H1 (cell line): ENCODE data around the gene NPHS2. TPM values are rescaled to one million over a fixed set of nuclear protein-coding genes. Genes with fewer than 3 reads are reported as not detected.

ENCODE experiments used
- CTCF ChIA-PET: fragments of 300-600 bp; sonication (Branson Sonifier 250); formaldehyde crosslinking; loops from one replicate; lab custom pipeline; 2021; ENCODE audit not compliant: partially characterized antibody; lab: Charles Lee
- POLR2A ChIA-PET: fragments of 300-600 bp; sonication (Branson Sonifier 250); formaldehyde crosslinking; loops from one replicate; lab custom pipeline; 2021; ENCODE audit warnings: inconsistent platforms; ENCODE audit not compliant: partially characterized antibody; lab: Charles Lee
- DNase-seq, 2 experiments: peaks; one replicate each; pipeline versions ENCODE4 v3.0.0 to v3.0.0-alpha.2; 2010 to 2022; ENCODE audit warnings: low spot score in 2 of 2, low read depth in 1 of 2, mixed read lengths in 1 of 2
- FAIRE-seq: peaks from 2 replicates; lab custom pipeline; 2011; peaks lifted over from hg19 to GRCh38; lab: Jason Lieb, UNC
- H2AFZ ChIP-seq: 2 replicates; pipeline ENCODE4 v1.8.1; 2012; ENCODE audit warnings: low read length, inconsistent platforms
- H2AK5ac ChIP-seq: 2 replicates; pipeline ENCODE4 v1.6.1; 2013; ENCODE audit warnings: low read depth, low read length
- H2BK120ac ChIP-seq: replicated peaks from 2 replicates; pipeline ENCODE3; 2013; ENCODE audit warnings: low read depth, low read length, inconsistent platforms
- H2BK12ac ChIP-seq: 2 replicates; pipeline ENCODE4 v1.6.1; 2013; ENCODE audit warnings: low read depth, low read length
- H2BK15ac ChIP-seq: 2 replicates; pipeline ENCODE4 v1.6.1; 2013; ENCODE audit warnings: low read length
- H2BK20ac ChIP-seq: 2 replicates; pipeline ENCODE4 v1.6.1; 2013; ENCODE audit warnings: low read length
- H2BK5ac ChIP-seq: 2 replicates; pipeline ENCODE4 v1.6.1; 2013; ENCODE audit warnings: low read depth, low read length
- H3K14ac ChIP-seq: 2 replicates; pipeline ENCODE4 v1.6.1; 2013; ENCODE audit warnings: inconsistent platforms; ENCODE audit not compliant: insufficient read length
- H3K18ac ChIP-seq: 2 replicates; pipeline ENCODE4 v1.6.1; 2013; ENCODE audit warnings: low read length; ENCODE audit errors: extremely low read depth
- H3K23ac ChIP-seq: 2 replicates; pipeline ENCODE4 v1.6.1; 2013; ENCODE audit warnings: inconsistent platforms; ENCODE audit not compliant: insufficient read length
- H3K23me2 ChIP-seq: 2 replicates; pipeline ENCODE4 v1.6.1; 2013; ENCODE audit warnings: low read depth, low read length
- H3K27ac ChIP-seq: 2 replicates; pipeline ENCODE4 v1.6.1; 2011; ENCODE audit warnings: low read depth, low read length, inconsistent platforms
- H3K27me3 ChIP-seq, 4 experiments: replicated peaks in 1 of 4; 1 replicate in 1 of 4; 2 replicates in 3 of 4; pipeline versions ENCODE4 v1.6.1 to v1.8.1; 2011 to 2013; ENCODE audit warnings: low read length in 3 of 4, mild to moderate bottlenecking in 3 of 4, inconsistent platforms in 2 of 4, mixed read lengths in 2 of 4, moderate library complexity in 1 of 4; ENCODE audit not compliant: control insufficient read depth in 3 of 4, insufficient read depth in 3 of 4; ENCODE audit errors: extremely low read depth in 1 of 4
- H3K36me3 ChIP-seq, 4 experiments: 2 replicates each; pipeline versions ENCODE4 v1.6.1 to v1.8.1; 2011 to 2013; ENCODE audit warnings: mild to moderate bottlenecking in 4 of 4, low read length in 3 of 4, moderate library complexity in 2 of 4, control low read depth in 1 of 4, inconsistent platforms in 1 of 4; ENCODE audit not compliant: insufficient read depth in 4 of 4, control insufficient read depth in 2 of 4
- H3K4ac ChIP-seq: replicated peaks from 2 replicates; pipeline ENCODE3; 2013; ENCODE audit warnings: low read length, low read depth, mixed read lengths, inconsistent platforms; ENCODE audit not compliant: insufficient read length
- H3K4me1 ChIP-seq, 4 experiments: replicated peaks in 1 of 4; 1 replicate in 1 of 4; 2 replicates in 3 of 4; pipeline versions ENCODE4 v1.6.1 to v1.8.1; 2011 to 2013; ENCODE audit warnings: low read length in 3 of 4, inconsistent platforms in 2 of 4, mixed read lengths in 1 of 4; ENCODE audit not compliant: insufficient read depth in 4 of 4, control insufficient read depth in 3 of 4
- H3K4me2 ChIP-seq, 2 experiments: 2 replicates each; pipeline versions ENCODE4 v1.6.1 to v1.8.1; 2011 to 2013; ENCODE audit warnings: low read depth in 2 of 2, low read length in 2 of 2, control low read depth in 1 of 2, inconsistent platforms in 1 of 2, mild to moderate bottlenecking in 1 of 2; ENCODE audit not compliant: insufficient read depth in 1 of 2
- H3K4me3 ChIP-seq, 4 experiments: fragments of 200-600, 300-600 bp in 1 of 4; sonication (generic), shearing (Covaris generic), sonication (Bioruptor Twin) in 1 of 4; 2 replicates each; pipeline versions ENCODE4 v1.5.1 to v1.8.1; 2011 to 2016; ENCODE audit warnings: low read length in 4 of 4, low read depth in 3 of 4, control low read depth in 2 of 4, inconsistent platforms in 2 of 4, mild to moderate bottlenecking in 2 of 4, mixed read lengths in 1 of 4, moderate library complexity in 1 of 4; ENCODE audit not compliant: insufficient read depth in 2 of 4; ENCODE audit errors: extremely low read depth in 1 of 4
- H3K56ac ChIP-seq: replicated peaks from 2 replicates; pipeline ENCODE3; 2013; ENCODE audit warnings: low read depth, mild to moderate bottlenecking, mixed read lengths, low read length, inconsistent platforms; ENCODE audit not compliant: insufficient read length
- H3K79me1 ChIP-seq: 2 replicates; pipeline ENCODE4 v1.6.1; 2013; ENCODE audit warnings: low read depth, low read length, control low read depth
- H3K79me2 ChIP-seq, 2 experiments: 2 replicates each; pipeline versions ENCODE4 v1.6.1 to v1.8.1; 2012 to 2013; ENCODE audit warnings: low read length in 2 of 2, mild to moderate bottlenecking in 2 of 2, inconsistent platforms in 1 of 2; ENCODE audit not compliant: insufficient read depth in 2 of 2, control insufficient read depth in 1 of 2
- H3K9ac ChIP-seq, 4 experiments: replicated peaks in 1 of 4; 1 replicate in 1 of 4; 2 replicates in 3 of 4; pipeline versions ENCODE4 v1.6.1 to v1.8.1; 2011 to 2013; ENCODE audit warnings: low read depth in 3 of 4, low read length in 3 of 4, control low read depth in 2 of 4, mild to moderate bottlenecking in 2 of 4, moderate library complexity in 2 of 4, inconsistent platforms in 1 of 4; ENCODE audit errors: extremely low read depth in 1 of 4
- H3K9me3 ChIP-seq, 2 experiments: 2 replicates each; pipeline versions ENCODE4 v1.6.1 to v1.8.1; 2012 to 2013; ENCODE audit warnings: mild to moderate bottlenecking in 2 of 2, moderate library complexity in 2 of 2, control low read depth in 1 of 2, inconsistent platforms in 1 of 2, low read depth in 1 of 2, low read length in 1 of 2, mixed read lengths in 1 of 2; ENCODE audit not compliant: insufficient read depth in 2 of 2
- H4K20me1 ChIP-seq, 2 experiments: replicated peaks in 1 of 2; 2 replicates each; pipeline versions ENCODE3 to v1.8.1; 2011 to 2013; ENCODE audit warnings: inconsistent platforms in 2 of 2, low read length in 2 of 2, mild to moderate bottlenecking in 1 of 2; ENCODE audit not compliant: insufficient read depth in 2 of 2, control insufficient read depth in 1 of 2
- H4K5ac ChIP-seq: 2 replicates; pipeline ENCODE4 v1.6.1; 2013; ENCODE audit warnings: low read length, low read depth, mixed read lengths, inconsistent platforms; ENCODE audit not compliant: insufficient read length
- H4K8ac ChIP-seq: 2 replicates; pipeline ENCODE4 v1.8.0; 2013; ENCODE audit warnings: mild to moderate bottlenecking, moderate library complexity, low read length, inconsistent platforms; ENCODE audit not compliant: insufficient read depth; ENCODE audit errors: extremely low read depth
- H4K91ac ChIP-seq: replicated peaks from 2 replicates; pipeline ENCODE3; 2013; ENCODE audit warnings: low read length, mixed read lengths, inconsistent platforms; ENCODE audit not compliant: insufficient read length
- JUN ChIP-seq: IDR thresholded peaks from 2 replicates; pipeline ENCODE4 v1.6.1; 2011; ENCODE audit warnings: low read depth, mild to moderate bottlenecking, improper control_type of control experiment, low read length
- MAX ChIP-seq: IDR thresholded peaks from 2 replicates; pipeline ENCODE4 v1.6.1; 2012; ENCODE audit warnings: inconsistent platforms
- SIN3A ChIP-seq, 2 experiments: IDR thresholded peaks in 1 of 2; conservative IDR thresholded peaks in 1 of 2; 2 replicates each; pipeline ENCODE4 v1.6.1; 2011 to 2012; ENCODE audit warnings: low read length in 2 of 2, improper control_type of control experiment in 1 of 2, low read depth in 1 of 2, mild to moderate bottlenecking in 1 of 2
- SIX5 ChIP-seq: IDR thresholded peaks from 2 replicates; pipeline ENCODE4 v1.6.1; 2011; ENCODE audit warnings: mild to moderate bottlenecking, low read depth, low read length
- WGBS, 2 experiments: shearing (Covaris generic) in 1 of 2; methylation state at CpG; one replicate each; pipeline versions ENCODE4 v1.1.6 to v1.1.7; 2013 to 2015; ENCODE audit warnings: low lambda C conversion rate in 2 of 2, mixed read lengths in 2 of 2, inconsistent platforms in 1 of 2, low coverage in 1 of 2, missing lambda C conversion rate in 1 of 2; ENCODE audit not compliant: insufficient replicate concordance in 2 of 2, insufficient coverage in 1 of 2, insufficient read length in 1 of 2; ENCODE audit errors: extremely low coverage in 1 of 2, missing lambda C conversion rate in 1 of 2; 5-methylcytosine and 5-hydroxymethylcytosine counted together
- polyA plus RNA-seq, 7 experiments: library from polyadenylated mRNA; depleted of rRNA in 3 of 7; stranded (reverse) in 5 of 7; unstranded in 2 of 7; fragments of >200 nt in 5 of 7; fragments of 200-250 nt in 2 of 7; gene quantifications; 1 replicate in 5 of 7; 2 replicates in 1 of 7; 4 replicates in 1 of 7; pipeline versions ENCODE4 v1.2.1 to v1.2.3, GENCODE V29; 2011 to 2013; ENCODE audit warnings: missing spikeins in 2 of 7, mixed read lengths in 2 of 7
- total RNA-seq: library from RNA; stranded (reverse); fragmentation: NEBNext Ultra II Directional; extraction: Animal tissue kit (Norgen Biotek cat#: 25700); gene quantifications from 2 replicates; pipeline ENCODE4 v1.2.1, GENCODE V29; 2021

The NPHS2 gene
- total and polyA plus RNA-seq, 2 of the 8 experiments (the other 6 are each of a cell fraction or from before 2014, with no cell fraction given) = not detected

- Histone ChIP-seq H4K20me1 (no peaks in the 10 kb centered on the region), H2BK5ac (no peak overlapping the region), H3K4me2 (no peak overlapping the region), H4K91ac (no peak overlapping the region), H3K9me3 (no peaks in the 10 kb centered on the region), H2AFZ (no peak overlapping the region), H3K27me3 (no peaks in the 10 kb centered on the region), H2BK15ac (no peak overlapping the region), H3K56ac (no peak overlapping the region), H2AK5ac (no peak overlapping the region), H3K4me3 (no peak overlapping the region), H3K9ac (no peak overlapping the region), H4K8ac (no peak overlapping the region), H3K4ac (no peak overlapping the region), H2BK120ac (no peak overlapping the region), H3K36me3 (no peaks in the 10 kb centered on the region), H3K27ac (no peak overlapping the region), H3K18ac (no peak overlapping the region), H3K23ac (no peak overlapping the region), H4K5ac (no peak overlapping the region), H3K79me2 (no peaks in the 10 kb centered on the region), H3K4me1 (no peaks in the 10 kb centered on the region), H2BK20ac (no peak overlapping the region), H3K79me1 (no peaks in the 10 kb centered on the region), H3K14ac (no peak overlapping the region), H3K23me2 (no peaks in the 10 kb centered on the region), H2BK12ac (no peak overlapping the region)
- DNase-seq (no peak), FAIRE-seq (no peak)
- CTCF ChIA-PET = interaction anchor here (1.1 kb wide), 1 partner anchor 14 kb away, joined by 3 read pairs; no protein-coding TSS in a partner anchor
- 97% methylated on average over 3 of the region's 3 CpGs; no CpG with 5 or more reads in 1 of the 2 experiments for WGBS, 2 experiments
- POLR2A ChIA-PET = no interaction called here
- TF ChIP-seq JUN = no peak
- TF ChIP-seq MAX = no peak
- no peak for TF ChIP-seq SIN3A (conservative IDR thresholded peaks at IDR 0.05 in 1 of 2, IDR thresholded peaks at IDR 0.05 in 1 of 2; ENCODE audit: low read depth in 1 of 2, low read length in 2 of 2)
- no peak for TF ChIP-seq SIX5
Measured at GRCh38 chr1:179612361-179612760, 36.6 kb upstream of the NPHS2 start.
